GM12874 (cell line): ENCODE data around the gene GTF2F2.

ENCODE experiments used
- TF ChIP-seq, protein P1 (sequence below): IDR thresholded peaks from 2 replicates; pipeline ENCODE4 v1.5.1; 2011; ENCODE audit warnings: low read depth, mild to moderate bottlenecking, control low read depth, low read length, moderate library complexity; ENCODE audit not compliant: insufficient read depth

The GTF2F2 gene

DNA sequence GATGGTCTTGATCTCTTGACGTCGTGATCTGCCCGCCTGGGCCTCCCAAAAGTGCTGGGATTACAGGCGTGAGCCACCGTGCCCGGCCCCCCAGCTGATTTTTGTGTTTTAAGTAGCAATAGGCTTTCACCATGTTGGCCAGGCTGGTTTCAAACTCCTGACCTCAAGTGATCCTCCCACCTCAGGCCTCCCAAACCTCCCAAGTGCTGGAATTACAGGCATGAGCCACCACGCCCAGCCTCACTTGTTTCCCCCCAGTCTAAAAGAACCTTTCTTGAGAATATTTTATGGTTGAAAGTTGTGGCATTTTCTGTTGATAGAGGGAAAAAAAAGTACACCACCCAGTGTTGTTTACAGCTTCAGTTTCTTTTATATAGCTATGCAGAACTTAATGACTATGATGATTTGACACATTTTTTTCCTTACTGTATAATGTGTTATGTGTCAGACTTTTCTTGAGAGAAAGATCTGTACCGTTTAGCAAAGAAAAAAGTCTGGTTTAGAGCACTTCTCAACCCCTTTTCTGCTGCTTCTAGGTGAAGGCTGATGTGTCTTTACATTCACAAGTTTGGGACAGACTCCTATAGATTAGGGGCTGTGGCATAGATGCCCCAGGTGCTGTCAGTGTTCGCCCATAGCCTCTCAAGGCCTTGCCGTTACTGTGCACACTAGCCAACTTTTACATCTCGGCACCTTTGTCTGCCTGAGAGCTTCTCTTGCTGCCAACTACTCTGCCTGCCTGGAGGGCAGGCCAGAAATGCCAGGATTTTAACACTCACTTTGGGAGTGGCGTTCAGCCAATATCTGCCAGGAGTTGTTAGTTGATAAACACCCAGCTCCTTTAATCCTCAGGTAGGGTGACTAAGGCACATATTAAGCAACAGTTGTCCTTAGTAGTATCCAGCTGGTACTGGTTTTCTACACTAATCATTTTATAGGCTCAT lies 47.6 kb downstream of the GTF2F2 start:
- TF ChIP-seq, protein P1, sequence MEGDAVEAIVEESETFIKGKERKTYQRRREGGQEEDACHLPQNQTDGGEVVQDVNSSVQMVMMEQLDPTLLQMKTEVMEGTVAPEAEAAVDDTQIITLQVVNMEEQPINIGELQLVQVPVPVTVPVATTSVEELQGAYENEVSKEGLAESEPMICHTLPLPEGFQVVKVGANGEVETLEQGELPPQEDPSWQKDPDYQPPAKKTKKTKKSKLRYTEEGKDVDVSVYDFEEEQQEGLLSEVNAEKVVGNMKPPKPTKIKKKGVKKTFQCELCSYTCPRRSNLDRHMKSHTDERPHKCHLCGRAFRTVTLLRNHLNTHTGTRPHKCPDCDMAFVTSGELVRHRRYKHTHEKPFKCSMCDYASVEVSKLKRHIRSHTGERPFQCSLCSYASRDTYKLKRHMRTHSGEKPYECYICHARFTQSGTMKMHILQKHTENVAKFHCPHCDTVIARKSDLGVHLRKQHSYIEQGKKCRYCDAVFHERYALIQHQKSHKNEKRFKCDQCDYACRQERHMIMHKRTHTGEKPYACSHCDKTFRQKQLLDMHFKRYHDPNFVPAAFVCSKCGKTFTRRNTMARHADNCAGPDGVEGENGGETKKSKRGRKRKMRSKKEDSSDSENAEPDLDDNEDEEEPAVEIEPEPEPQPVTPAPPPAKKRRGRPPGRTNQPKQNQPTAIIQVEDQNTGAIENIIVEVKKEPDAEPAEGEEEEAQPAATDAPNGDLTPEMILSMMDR: no peak

- TF ChIP-seq, protein P1: no peak
Observed at GRCh38 chr13:45168555-45168930, 48.2 kb downstream of the GTF2F2 start.

GRCh38 chr13:45174478-45174877 lies 54.2 kb downstream of the GTF2F2 start:
- TF ChIP-seq, protein P1: no peak

- TF ChIP-seq, protein P1: no peak
Observed at GRCh38 chr13:45178349-45179162, 58.2 kb downstream of the GTF2F2 start.

DNA sequence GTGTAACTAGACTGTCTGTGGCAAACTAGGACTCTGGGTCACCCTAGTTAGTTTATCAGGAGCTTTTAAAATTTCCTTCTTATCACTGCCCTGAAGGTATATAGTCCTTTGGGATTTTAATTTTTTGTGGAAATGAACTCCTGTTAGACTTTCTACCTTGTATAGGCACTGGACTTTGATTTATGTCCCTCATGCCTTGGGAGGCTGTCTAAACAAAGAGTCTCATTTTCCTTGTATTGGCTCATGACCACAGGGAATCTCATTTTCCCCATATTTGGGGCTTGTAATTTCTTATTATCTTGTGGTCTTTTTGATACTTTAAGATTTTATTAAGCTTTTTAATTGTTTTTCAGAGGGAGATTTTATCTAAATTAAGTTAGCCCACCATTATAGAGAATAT lies 59.1 kb downstream of the GTF2F2 start:
- TF ChIP-seq, protein P1: no peak

DNA sequence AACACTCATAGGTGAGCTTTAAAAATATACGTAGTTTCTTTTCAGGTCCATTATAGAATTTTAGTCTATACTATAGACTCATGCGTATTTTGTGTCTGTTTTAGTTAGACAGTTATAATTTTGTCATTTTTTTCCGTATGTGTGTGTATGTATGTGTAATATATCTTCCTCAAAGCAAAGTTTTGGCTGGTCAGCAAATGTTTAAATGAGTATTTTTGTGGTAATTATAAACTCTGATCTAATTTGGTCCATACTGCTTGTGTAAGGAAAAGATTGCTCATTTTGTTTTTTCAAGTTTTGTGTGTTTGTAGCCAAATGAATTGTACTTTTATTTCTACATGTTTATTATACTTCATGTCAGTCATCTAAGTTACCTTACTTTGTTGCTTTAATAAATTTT lies 60.0 kb downstream of the GTF2F2 start:
- TF ChIP-seq, protein P1: no peak

DNA sequence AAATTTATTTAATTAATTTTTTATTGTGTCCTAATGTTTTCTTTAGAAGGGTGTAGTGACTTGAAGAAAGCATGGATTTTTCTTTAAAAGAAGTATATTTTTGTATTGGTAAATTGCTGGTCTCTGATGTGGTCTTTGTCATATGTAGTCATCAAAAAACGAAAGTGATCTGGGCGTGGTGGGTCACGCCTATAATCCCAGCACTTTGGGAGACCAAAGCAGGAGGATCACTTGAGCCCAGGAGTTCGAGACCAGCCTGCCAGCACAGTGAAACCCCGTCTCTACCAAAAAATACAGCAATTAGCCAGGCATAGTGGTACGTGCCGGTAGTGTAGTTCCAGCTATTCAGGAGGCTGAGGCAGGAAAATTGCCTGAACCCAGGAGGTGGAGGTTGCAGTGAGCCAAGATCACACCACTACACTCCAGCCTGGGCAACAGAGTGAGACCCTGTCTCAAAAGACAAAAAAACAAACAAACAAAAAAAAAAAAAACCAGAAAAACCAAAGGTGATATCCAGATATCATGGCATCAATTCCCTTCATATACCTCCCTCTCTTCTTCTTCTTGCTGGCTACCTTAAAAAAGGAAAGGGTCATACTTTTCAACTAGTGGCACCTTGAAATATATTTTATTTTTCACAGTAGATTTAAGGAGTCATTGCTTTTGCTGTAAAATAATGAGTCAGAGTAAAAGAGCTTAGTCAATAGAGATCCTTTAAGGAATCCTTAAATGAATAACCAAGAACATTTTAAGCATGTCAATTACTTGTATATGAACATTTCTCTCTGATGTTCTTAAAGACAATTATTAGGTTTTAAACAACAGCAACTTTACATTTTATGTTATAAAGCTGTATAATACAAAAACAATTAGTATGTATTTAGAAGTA lies 60.6 kb downstream of the GTF2F2 start:
- TF ChIP-seq, protein P1: no peak
